ENCODE data around the gene SLC9A5.

- TF ChIP-seq CTCF (IDR thresholded peaks at IDR 0.05) (no peak), POLR2A (IDR thresholded peaks at IDR 0.05) (no peak)
Measured at GRCh38 chr16:67264866-67265265, 16.1 kb downstream of the SLC9A5 start.

All from esophagus squamous epithelium (tissue), 4 donors.